NCI-H187 (cell line): ENCODE measurements around the gene SLC4A4.

Experiments used
- DNase-seq, 2 experiments: peaks; one replicate each; lab custom pipeline; 2025; lab: John Stamatoyannopoulos, UW

SLC4A4 gene

GRCh38 chr4:71415491-71415890 lies 76.7 kb downstream of the SLC4A4 start:
- no peak for DNase-seq

GRCh38 chr4:71417150-71417549 lies 78.3 kb downstream of the SLC4A4 start:
- no peak for DNase-seq

GRCh38 chr4:71426381-71427042 lies 87.7 kb downstream of the SLC4A4 start:
- no peak for DNase-seq

- no peak for DNase-seq
These were observed 90.3 kb downstream of the SLC4A4 start for GRCh38 chr4:71429106-71429505.

- DNase-seq: no peak
These were observed 91.1 kb downstream of the SLC4A4 start for GRCh38 chr4:71429962-71430361.

GRCh38 chr4:71430609-71431008 lies 91.8 kb downstream of the SLC4A4 start:
- DNase-seq: no peak

GRCh38 chr4:71440612-71441011 lies 101.8 kb downstream of the SLC4A4 start:
- DNase-seq: no peak

- no peak for DNase-seq
These were observed 102.7 kb downstream of the SLC4A4 start for GRCh38 chr4:71441186-71442169.

GRCh38 chr4:71442336-71442735 lies 103.5 kb downstream of the SLC4A4 start:
- DNase-seq: no peak

- DNase-seq: no peak
These were observed 105.6 kb downstream of the SLC4A4 start for GRCh38 chr4:71444395-71444794.

- DNase-seq: no peak
These were observed 107.0 kb downstream of the SLC4A4 start for GRCh38 chr4:71445811-71446210.

- no peak for DNase-seq
These were observed 107.8 kb downstream of the SLC4A4 start for GRCh38 chr4:71446479-71447081.

- DNase-seq: no peak
These were observed 110.2 kb downstream of the SLC4A4 start for GRCh38 chr4:71449040-71449439.

- no peak for DNase-seq
These were observed 111.1 kb downstream of the SLC4A4 start for GRCh38 chr4:71449878-71450277.

GRCh38 chr4:71453531-71453930 lies 114.7 kb downstream of the SLC4A4 start:
- DNase-seq: no peak

- no peak for DNase-seq
These were observed 118.0 kb downstream of the SLC4A4 start for GRCh38 chr4:71456841-71457240.

GRCh38 chr4:71460371-71460770 lies 121.6 kb downstream of the SLC4A4 start:
- DNase-seq: no peak

- no peak for DNase-seq
These were observed 122.6 kb downstream of the SLC4A4 start for GRCh38 chr4:71461422-71461821.

GRCh38 chr4:71466775-71467174 lies 128.0 kb downstream of the SLC4A4 start:
- no peak for DNase-seq

GRCh38 chr4:71468116-71468710 lies 129.4 kb downstream of the SLC4A4 start:
- no peak for DNase-seq

- no peak for DNase-seq
These were observed 130.7 kb downstream of the SLC4A4 start for GRCh38 chr4:71469541-71469940.

GRCh38 chr4:71470524-71470923 lies 131.7 kb downstream of the SLC4A4 start:
- DNase-seq: no peak
